ENCODE data around the gene DDN.
A peak's percentile ranks its signal among the peaks of the same experiment; 100 is the strongest.

DDN gene

GRCh38 chr12:48999371-49000131, at the start of gene DDN:
DDN (minus strand) TSS chr12:48999375; CDS start chr12:48999287, 88 bp downstream.
- DNase-seq (ENCODE audit: low read depth), result no peak

GRCh38 chr12:49048953-49049352, 49.8 kb upstream of the DDN start:
- no peak for DNase-seq (ENCODE audit: low read depth)

- DNase-seq (ENCODE audit: low read depth), result no peak
Observed at GRCh38 chr12:49046129-49046895, 47.1 kb upstream of the DDN start.

- no peak for DNase-seq (ENCODE audit: low read depth)
Observed at GRCh38 chr12:49044660-49045059, 45.5 kb upstream of the DDN start.

- DNase-seq (ENCODE audit: low read depth), result peak; percentile 41
Observed at GRCh38 chr12:49043856-49044258, 44.7 kb upstream of the DDN start.

GRCh38 chr12:49043241-49043640, 44.1 kb upstream of the DDN start:
- no peak for DNase-seq (ENCODE audit: low read depth)

- no peak for DNase-seq (ENCODE audit: low read depth)
Observed at GRCh38 chr12:49041881-49042484, 42.8 kb upstream of the DDN start.

- DNase-seq (ENCODE audit: low read depth), result no peak
Observed at GRCh38 chr12:49041036-49041880, 42.1 kb upstream of the DDN start.

- no peak for DNase-seq (ENCODE audit: low read depth)
Observed at GRCh38 chr12:49040364-49040855, 41.2 kb upstream of the DDN start.

GRCh38 chr12:49039421-49040363, 40.5 kb upstream of the DDN start:
- DNase-seq (ENCODE audit: low read depth), result no peak

GRCh38 chr12:49038291-49038955, 39.2 kb upstream of the DDN start:
- DNase-seq (ENCODE audit: low read depth), result no peak

GRCh38 chr12:49037947-49038237, 38.7 kb upstream of the DDN start:
- DNase-seq (ENCODE audit: low read depth), result no peak

- no peak for DNase-seq (ENCODE audit: low read depth)
Observed at GRCh38 chr12:49037111-49037946, 38.2 kb upstream of the DDN start.

GRCh38 chr12:49036029-49036428, 36.9 kb upstream of the DDN start:
- no peak for DNase-seq (ENCODE audit: low read depth)

- DNase-seq (ENCODE audit: low read depth), result no peak
Observed at GRCh38 chr12:49034286-49034622, 35.1 kb upstream of the DDN start.

GRCh38 chr12:49033611-49034285, 34.6 kb upstream of the DDN start:
- DNase-seq (ENCODE audit: low read depth), result no peak

GRCh38 chr12:49032679-49033447, 33.7 kb upstream of the DDN start:
- no peak for DNase-seq (ENCODE audit: low read depth)

- DNase-seq (ENCODE audit: low read depth), result no peak
Observed at GRCh38 chr12:49032276-49032675, 33.1 kb upstream of the DDN start.

Measured in fibroblast of gingiva (primary cell).